ENCODE results near the gene SLC24A4.

Gene SLC24A4

GRCh38 chr14:92458136-92459029, 135.4 kb downstream of the SLC24A4 start:
- no peak for DNase-seq (ENCODE audit: low spot score)

- DNase-seq (ENCODE audit: low spot score): no peak
Observed at GRCh38 chr14:92459030-92459949, 136.3 kb downstream of the SLC24A4 start.

- no peak for DNase-seq (ENCODE audit: low spot score)
Observed at GRCh38 chr14:92459950-92460421, 137.0 kb downstream of the SLC24A4 start.

- DNase-seq (ENCODE audit: low spot score): no peak
Observed at GRCh38 chr14:92460541-92460915, 137.6 kb downstream of the SLC24A4 start.

- no peak for DNase-seq (ENCODE audit: low spot score)
Observed at GRCh38 chr14:92460916-92461579, 138.1 kb downstream of the SLC24A4 start.

GRCh38 chr14:92461891-92462290, 138.9 kb downstream of the SLC24A4 start:
- no peak for DNase-seq (ENCODE audit: low spot score)

- DNase-seq (ENCODE audit: low spot score): no peak
Observed at GRCh38 chr14:92462568-92462967, 139.6 kb downstream of the SLC24A4 start.

GRCh38 chr14:92463141-92463540, 140.2 kb downstream of the SLC24A4 start:
- DNase-seq (ENCODE audit: low spot score): no peak

GRCh38 chr14:92464156-92464555, 141.2 kb downstream of the SLC24A4 start:
- DNase-seq (ENCODE audit: low spot score): no peak

GRCh38 chr14:92464716-92465115, 141.8 kb downstream of the SLC24A4 start:
- no peak for DNase-seq (ENCODE audit: low spot score)

GRCh38 chr14:92465353-92466055, 142.5 kb downstream of the SLC24A4 start:
- DNase-seq (ENCODE audit: low spot score): no peak

- no peak for DNase-seq (ENCODE audit: low spot score)
Observed at GRCh38 chr14:92466059-92466458, 143.1 kb downstream of the SLC24A4 start.

- no peak for DNase-seq (ENCODE audit: low spot score)
Observed at GRCh38 chr14:92469515-92469914, 146.6 kb downstream of the SLC24A4 start.

- no peak for DNase-seq (ENCODE audit: low spot score)
Observed at GRCh38 chr14:92470215-92470614, 147.2 kb downstream of the SLC24A4 start.

- no peak for DNase-seq (ENCODE audit: low spot score)
Observed at GRCh38 chr14:92470811-92471210, 147.8 kb downstream of the SLC24A4 start.

- no peak for DNase-seq (ENCODE audit: low spot score)
Observed at GRCh38 chr14:92471919-92472318, 149.0 kb downstream of the SLC24A4 start.

GRCh38 chr14:92472860-92473259, 149.9 kb downstream of the SLC24A4 start:
- no peak for DNase-seq (ENCODE audit: low spot score)

- no peak for DNase-seq (ENCODE audit: low spot score)
Observed at GRCh38 chr14:92473261-92473968, 150.4 kb downstream of the SLC24A4 start.

GRCh38 chr14:92473969-92474535, 151.1 kb downstream of the SLC24A4 start:
- no peak for DNase-seq (ENCODE audit: low spot score)

GRCh38 chr14:92475037-92475436, 152.1 kb downstream of the SLC24A4 start:
- no peak for DNase-seq (ENCODE audit: low spot score)
